SH-SY5Y (cell line): ENCODE data around the gene VAV2.

Experiments
- GATA2 ChIP-seq: IDR thresholded peaks from 2 replicates; pipeline ENCODE4 v1.6.1; 2011; ENCODE audit warnings: mild to moderate bottlenecking, low read depth, low read length
- GATA3 ChIP-seq: IDR thresholded peaks from 2 replicates; pipeline ENCODE4 v1.6.1; 2011; ENCODE audit warnings: low read depth, mild to moderate bottlenecking, low read length, moderate library complexity

GRCh38 chr9:133918111-133918813 lies 73.9 kb downstream of the VAV2 start:
- TF ChIP-seq GATA2 (no peak), GATA3 (no peak)
